Kidney glomerular epithelial cell (primary cell): ENCODE results near the gene VMP1.
"Not testable (repeated sequence)": the region's sequence is repeated elsewhere in the genome, so short reads cannot be mapped to it uniquely, and the experiment has no call there.

Source experiments
- DNase-seq: peaks from one replicate; lab custom pipeline; 2025; lab: John Stamatoyannopoulos, UW

VMP1 gene

DNA sequence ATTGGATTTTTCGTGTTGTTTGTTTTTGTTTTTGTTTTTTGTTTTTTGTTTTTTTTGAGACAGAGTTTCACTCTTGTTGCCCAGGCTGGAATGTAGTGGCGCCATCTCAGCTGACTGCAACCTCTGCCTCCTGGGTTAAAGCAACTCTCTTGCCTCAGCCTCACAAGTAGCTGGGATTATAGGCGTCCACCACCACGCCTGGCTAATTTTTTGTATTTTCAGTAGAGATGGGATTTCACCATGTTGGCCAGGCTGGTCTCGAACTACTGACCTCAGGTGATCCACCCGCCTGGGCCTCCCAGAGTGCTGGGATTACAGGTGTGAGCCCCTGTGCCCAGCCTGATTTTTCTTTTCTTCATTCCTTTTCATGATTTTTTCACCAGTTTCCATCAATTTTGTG is 73.1 kb downstream of the VMP1 start:
- DNase-seq: not testable (repeated sequence)

DNA sequence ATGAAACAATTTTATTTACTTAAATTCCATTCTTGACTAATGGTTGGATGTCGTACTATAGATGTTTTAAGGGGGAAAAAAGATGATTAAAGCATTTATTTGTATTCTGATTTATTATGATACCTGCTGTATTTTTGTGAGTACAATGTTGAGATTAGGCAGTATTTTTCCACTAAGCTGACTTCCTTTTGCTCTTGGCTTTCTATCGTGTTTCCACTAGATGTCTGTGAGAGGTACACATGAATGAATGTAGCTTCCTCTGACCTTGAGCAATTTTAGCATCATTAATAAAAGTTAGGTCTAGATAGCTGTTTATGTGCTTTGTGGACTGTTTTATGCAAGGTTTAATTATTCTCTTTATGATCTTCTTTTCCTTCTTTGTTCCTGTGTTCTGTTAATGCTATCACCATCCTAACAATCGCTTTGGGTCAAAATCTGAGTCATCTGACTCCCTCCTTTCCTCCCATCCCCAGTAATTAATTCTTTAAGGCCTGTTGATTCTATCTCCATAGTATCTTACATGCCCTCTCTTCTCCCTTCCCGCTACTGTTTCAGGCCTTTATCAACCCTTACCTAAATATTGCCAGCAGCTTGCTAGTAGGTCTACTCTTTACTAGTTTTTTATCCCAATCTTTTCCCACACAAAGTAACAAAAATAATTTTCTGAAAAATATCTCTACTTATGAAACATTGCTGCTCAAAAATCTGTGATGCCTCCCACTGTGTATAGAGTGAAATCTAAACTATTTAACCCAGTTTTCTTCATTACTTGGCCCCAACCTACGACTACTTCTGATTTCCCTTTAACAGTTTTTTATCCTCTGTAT is 76.0 kb downstream of the VMP1 start:
- peak; percentile 96 for DNase-seq

DNA sequence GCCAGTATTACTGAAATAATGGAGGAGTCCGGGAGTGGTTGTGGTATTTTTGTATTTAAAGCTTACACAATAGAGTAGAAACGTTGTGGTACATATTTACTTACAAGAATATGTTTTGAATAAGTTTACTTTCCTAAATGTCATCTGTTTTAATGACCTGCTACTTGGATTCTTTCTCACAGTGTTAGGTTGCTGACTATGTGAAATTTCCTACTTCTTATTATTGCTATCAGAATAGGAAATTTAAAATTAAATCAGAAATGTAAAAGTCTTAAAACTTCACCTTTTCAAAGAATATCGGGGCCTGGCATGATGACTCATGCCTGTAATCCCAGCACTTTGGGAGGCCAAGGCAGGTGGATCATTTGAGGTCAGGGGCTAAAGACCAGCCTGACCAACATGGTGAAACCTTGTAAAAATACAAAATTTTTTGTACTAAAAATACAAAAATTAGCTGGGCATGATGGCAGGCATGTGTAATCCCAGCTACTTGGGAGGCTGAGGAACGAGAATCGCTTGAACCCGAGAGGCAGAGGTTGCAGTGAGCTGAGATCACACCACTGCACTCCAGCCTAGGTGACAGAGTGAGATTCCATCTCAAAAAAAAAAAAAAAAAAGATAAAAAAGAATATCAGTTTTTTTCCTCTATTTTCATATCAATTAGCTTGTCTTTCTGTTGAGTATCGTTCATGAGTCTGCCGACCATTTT is 77.8 kb downstream of the VMP1 start:
- peak; percentile 17 for DNase-seq

DNA sequence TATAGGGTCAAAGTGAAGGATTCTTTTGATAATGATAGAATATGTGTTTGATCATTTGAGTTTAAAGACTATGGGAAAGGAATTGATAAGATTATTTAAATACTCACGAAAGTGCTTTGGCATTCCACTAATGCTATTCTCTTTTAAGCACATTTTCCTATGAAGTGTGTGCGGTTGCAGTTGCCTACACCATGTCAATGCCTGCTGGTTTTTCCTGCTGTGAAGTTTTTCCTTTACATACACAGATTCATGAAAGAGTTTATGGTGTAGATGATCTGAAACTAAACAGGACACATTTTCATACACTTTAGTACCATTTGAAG is 78.7 kb downstream of the VMP1 start:
- no peak for DNase-seq

DNA sequence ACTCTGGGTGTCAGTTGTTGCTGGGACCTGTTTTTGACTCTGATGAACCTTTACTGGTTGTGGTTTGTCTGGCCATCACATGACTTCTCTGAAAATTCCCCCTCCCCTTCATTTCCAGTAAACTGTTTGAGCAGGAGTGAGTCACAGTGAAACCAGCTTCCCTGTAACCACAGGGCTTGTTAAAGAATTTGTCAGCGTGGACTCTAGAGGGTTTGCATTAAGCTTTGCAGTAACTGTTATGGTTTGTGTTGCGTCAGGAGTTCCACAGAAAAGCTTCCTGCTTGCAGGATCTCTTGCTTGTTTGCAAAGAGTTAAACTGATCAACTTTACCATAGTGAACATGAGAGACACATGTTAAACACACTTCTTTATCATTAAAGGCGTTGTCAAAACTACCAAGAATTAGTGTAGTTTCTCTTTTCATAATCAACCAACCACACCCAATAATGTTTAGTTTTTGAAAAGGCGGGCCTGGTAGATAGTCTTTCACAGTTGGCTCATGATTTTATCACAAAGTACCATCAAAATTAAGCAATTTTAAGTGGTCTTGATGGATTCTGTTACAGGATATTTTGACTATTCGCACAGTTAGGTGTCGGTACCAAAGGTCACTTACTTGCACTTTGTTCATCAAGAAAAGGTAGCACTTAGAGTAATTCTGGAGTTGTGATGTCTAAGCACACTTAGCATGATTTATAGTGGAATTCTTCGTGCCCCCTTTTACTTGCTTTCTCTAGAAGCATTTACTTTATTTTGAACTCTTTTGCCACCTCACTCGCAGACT is 79.3 kb downstream of the VMP1 start:
- DNase-seq: peak; percentile 99

DNA sequence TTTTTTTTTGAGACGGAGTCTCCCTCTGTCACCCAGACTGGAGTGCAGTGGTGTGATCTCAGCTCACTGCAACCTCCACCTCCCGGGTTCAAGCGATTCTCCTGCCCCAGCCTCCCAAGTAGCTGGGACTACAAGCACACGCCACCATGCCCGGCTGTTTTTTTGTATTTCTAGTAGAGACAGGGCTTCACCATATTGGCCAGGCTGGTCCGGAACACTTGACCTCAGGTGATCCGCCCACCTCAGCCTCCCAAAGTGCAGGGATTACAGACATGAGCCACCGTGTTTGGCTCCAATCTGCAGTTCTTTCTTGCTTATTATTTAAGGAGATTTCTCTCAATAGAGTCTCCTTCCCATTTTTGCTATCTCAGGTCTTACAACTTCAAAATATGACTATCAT is 82.4 kb downstream of the VMP1 start:
- not testable (repeated sequence) for DNase-seq

DNA sequence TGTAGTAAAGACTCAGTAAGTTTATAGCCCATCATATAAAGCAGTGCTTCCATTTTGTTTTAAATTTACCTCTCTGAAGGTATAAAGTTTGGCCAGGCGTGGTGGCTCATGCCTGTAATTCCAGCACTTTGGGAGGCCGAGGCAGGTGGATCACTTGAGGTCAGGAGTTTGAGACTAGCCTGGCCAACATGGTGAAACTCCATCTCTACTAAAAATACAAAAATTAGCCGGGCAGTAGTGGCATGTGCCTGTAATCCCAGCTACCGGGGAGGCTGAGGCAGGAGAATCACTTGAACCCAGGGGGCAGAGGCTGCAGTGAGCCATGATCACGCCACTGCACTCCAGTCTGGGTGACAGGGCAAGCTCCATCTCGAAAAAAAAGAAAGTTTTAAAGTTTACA is 83.0 kb downstream of the VMP1 start:
- DNase-seq: not testable (repeated sequence)

DNA sequence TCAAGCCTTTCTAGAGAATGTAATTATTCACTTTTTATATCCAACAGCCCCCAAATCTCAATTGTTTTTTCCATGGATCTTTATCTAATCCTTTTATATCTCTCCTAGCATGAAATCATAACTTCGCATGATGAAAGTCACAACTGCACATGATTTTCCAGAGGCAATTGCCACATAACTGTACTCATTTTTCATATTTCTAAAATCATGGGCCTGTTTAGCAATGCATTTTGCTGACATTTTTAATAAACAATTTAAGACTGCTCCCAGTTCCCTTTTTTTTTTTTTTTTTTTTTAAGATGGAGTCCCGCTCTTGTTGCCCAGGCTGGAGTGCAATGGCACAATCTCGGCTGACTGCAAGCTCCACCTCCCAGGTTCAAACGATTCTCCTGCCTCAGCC is 83.5 kb downstream of the VMP1 start:
- no peak for DNase-seq

DNA sequence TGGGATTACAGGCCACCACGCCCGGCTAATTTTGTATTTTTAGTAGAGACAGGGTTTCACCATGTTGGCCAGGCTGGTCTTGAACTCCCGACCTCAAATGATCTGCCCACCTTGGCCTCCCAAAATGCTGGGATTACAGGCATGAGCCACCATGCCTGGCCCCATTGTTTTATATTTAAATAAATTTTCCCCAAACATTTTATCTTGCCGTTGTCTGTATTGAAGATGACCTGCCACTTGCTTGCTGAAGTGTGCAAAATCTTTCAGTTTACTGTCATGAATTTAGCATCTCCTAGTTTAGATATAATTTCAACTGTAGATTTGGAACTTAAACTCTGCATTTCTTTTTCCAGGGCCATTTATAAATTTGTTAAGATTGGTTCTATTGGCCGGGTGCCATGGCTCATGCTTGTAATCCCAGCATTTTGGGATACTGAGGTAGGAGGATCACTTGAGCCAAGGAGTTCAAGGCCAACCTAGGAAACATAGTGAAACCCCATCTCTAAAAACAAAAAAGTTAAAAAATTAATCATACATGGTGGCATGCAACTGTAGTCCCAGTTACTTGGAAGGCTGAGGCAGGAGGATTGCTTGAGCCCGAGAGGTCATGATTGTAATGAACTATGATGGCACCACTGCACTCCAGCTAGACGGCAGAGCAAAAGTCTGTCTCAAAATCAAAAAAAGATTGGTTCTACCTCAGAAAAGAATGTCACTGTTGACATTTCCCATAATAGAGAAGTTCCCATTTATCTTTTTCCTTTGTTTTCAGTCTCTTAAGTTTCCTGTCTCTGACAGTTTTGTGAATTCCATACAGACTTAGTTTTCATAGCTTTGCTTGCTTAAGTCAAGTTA is 84.4 kb downstream of the VMP1 start:
- peak; percentile 70 for DNase-seq

DNA sequence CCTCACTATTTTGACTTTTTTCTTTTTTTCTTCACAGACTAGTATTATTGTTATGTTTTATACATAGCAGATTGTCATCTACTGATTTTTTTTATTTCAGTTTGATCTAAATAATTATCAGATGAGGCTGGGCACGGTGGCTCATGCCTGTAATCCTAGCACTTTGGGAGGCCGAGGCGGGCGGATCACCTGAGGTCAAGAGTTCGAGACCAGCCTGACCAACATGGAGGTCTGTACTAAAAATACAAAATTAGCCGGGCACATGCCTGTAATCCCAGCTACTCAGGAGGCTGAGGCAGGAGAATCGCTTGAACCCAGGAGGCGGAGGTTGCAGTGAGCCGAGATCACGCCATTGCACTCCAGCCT is 85.0 kb downstream of the VMP1 start:
- not testable (repeated sequence) for DNase-seq

DNA sequence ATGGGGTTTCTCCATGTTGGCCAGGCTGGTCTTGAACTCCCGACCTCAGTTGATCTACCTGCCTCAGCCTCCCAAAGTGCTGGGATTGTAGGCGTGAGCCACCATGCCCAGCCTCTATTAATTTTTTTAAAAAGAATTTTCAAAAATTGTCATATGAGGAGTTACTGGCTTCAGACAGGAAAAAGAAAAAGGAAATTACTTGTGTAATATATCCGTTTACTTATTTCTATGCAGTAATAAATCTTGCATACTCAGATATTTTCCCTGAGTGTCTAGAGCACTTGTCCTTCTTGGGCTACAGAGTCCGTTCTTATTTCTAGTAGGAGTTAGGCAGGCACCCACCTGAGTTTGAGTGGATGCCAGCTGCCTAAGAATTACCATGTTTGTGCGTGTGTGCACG is 85.8 kb downstream of the VMP1 start:
- DNase-seq: no peak

DNA sequence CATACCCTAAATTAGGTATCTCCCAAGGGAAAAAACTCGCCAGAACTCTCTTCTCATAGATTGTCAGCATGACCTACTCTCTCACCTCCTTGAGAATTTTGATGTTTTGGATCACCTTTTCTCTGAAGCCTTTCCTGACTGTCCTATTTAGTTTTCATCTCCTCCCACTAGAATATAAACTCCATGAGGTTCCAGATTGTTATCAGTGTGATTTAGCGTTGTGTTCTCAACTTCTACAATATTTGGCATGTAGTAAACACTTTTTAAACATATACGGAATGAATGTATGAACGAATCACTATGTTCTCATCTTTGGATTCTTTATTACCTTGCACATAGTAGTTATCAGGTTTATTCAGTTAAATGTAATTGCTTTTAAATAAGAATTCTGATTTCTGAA is 88.7 kb downstream of the VMP1 start:
- DNase-seq: no peak

DNA sequence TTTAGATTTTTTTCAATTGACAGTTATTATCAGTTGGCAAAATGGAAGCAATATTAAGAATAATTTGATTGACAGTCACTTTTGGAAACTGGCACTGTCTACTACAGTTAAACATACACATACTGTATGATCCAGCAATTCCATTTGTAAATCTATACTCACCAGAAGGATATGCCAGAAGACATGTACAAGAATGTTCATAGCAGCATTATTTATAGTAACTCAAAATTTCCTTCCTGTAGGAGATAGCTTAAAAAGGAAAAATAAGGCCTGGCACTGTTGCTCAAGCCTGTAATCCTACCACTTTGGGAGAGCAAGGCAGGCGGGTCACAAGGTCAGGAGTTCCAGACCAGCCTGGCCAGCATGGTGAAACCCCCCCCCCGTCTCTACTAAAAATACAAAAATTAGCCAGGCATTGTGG is 89.3 kb downstream of the VMP1 start:
- DNase-seq: no peak

DNA sequence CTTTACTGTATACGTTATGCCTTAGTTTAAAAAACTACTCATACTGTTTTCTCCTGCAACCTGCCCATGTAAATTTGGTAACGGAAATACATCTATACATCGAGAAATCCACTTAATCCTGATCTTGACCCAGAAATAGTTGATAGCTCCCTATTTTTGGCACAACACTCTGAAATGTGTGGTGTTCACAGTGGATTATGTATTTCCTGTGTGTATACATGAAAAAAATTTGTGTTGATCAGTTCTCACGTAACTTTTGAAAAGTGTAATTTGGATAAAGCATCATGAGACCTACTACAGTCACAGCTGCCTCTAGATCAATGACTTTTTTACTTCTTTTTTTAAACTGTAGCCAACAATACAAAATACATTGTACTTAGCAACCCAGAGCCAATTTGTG is 90.7 kb downstream of the VMP1 start:
- no peak for DNase-seq

DNA sequence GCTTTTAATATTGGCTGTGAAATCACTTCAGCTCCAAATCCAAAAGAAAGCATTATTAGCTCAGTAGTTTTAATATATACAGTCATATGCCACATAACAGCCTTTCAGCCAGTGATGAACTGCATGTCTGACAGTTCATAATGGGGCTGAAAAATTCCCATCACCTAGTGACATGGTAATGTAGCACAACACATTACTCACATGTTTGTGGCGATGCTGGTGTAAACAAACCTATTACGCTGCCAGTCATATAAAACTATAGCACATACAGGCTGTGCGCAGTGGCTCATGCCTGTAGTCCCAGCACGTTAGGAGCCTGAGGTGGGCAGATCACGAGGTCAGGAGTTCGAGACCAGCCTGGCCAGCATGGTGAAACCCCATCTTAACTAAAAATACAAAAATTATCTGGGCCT is 93.1 kb downstream of the VMP1 start:
- no peak for DNase-seq

DNA sequence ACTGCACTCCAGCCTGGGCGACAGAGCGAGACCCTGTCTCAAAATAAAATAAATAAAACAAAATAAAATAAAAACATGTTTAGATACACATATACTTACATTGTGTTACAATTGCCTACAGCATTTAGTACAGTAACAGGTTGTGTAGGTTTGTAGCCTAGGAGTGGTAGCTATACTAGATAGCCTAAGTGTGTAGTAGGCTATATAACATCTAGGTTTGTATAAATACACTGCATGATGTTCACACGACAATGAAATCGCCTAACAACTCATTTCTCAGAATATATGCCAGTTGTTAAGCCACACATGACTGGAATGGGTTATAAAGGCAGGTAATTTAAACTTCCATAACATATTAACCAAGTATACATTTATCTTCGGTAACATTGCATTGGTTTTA is 94.7 kb downstream of the VMP1 start:
- no peak for DNase-seq

DNA sequence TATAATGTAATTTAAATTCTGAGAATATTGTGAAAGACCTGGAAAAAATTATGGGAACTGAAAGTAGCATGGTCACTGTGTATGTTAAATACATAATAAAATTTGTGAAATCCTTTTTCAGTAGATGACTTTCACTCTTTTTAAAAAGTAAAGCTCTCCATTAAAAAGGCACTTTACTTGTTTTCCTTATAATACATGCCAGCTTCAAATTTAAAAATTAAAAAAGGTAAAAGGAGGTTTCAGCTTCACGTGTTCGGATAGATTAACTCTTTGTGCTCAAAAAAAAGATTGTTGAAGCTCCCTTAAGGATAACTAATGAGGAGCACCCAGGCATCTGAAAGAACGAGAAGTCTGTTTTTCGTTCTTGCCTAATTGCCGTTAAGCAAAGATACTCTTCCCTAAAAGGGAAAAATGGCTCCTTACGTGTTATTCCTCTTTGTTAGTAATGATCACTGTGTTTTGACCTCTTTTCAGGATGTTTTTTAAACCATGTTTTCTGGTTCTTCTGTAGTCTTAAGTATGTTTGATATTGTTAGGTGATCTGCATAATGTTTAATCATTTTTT is 97.5 kb downstream of the VMP1 start:
- DNase-seq: no peak

DNA sequence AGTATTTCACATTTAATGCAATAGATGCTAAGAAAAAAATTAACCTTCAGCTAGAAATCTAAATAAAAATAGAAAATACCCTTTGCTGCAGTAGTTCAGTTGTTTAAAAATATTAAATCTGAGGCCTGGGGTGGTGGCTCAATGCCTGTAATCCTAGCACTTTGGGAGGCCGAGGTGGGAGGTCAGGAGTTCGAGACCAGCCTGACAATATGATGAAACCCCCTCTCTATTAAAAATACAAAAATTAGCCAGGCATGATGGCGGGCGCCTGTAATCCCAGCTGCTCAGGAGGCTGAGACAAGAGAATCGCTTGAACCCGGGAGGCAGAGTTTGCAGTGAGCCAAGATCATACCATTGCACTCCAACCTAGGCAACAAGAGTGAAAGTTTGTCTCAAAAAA is 98.9 kb downstream of the VMP1 start:
- DNase-seq: not testable (repeated sequence)

DNA sequence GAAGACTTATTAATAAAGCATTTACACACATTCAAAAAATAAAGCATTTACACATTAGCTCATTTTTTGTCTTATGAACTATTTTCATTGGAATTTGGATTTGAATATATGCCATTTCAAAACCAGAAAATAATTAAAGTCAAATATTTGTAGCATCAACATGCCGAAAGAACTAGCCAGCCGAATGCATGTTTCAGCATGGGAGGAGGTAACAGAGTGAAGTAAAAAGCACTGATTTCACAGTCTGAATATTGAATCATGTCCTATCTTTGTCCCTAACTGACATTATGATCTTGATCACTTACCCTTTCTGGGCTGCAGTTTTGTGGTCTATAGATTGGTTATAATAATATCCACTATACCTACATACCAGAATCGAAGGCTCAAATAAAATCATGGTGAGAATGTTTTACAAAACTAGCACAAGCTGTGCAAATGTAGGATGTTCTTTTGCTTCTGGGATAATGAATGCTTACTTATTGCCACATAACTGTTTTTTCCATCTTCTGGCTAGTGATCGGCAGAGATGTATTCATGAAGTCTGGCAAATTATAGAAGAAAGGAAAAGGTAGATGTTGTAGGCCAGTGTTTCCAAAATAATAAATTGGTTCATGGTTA is 100.5 kb downstream of the VMP1 start:
- no peak for DNase-seq

DNA sequence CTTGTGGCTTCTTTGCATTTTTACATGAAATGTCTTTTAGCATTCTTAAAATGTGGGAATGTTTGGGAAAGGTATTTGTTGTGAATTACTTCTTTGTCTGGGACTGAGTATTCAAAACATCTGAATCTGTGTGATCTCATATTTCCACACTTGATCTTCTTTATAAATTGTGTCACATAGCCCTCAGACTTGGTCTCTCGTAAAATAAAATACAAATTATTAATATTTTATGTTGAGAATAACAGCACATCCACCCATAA is 103.4 kb downstream of the VMP1 start:
- DNase-seq: no peak

DNA sequence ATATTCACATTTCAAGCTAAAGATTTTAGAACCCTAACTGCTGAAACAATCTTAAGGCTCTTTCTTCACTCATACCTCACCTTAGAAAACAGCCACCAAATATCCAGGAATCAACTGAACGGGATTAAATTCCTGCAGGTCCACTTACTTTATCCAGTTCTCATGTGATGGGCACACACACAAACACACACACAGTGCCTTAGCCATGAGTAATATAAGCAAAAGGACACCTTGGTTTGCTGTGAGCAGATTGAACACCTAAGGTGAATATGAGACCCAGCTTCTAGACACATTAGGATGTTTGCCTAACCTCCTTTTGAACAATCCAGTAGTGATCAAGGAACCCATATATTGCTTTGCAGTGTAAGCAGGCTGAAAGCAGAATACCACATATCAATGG is 103.8 kb downstream of the VMP1 start:
- no peak for DNase-seq

DNA sequence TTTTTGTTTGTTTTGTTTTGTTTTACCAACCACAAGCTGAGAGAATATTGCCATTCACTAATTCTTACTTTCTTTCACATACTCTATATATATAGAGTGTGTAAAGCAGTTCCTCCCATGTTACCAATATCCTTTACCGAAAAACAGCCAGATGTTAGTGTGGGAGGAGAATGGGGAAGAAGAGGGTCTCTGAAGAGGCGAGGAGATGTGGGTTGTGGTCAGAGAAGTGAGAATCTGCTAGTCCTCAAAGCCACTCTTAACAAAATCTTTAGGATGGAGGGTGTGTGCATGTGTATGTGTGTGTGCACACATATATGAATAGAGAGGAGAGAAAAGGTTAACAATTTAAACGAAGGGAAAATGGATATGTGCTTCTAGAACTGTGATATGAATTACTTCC is 104.7 kb downstream of the VMP1 start:
- no peak for DNase-seq
